Measurements from ENCODE around the gene JADE2.

DNA sequence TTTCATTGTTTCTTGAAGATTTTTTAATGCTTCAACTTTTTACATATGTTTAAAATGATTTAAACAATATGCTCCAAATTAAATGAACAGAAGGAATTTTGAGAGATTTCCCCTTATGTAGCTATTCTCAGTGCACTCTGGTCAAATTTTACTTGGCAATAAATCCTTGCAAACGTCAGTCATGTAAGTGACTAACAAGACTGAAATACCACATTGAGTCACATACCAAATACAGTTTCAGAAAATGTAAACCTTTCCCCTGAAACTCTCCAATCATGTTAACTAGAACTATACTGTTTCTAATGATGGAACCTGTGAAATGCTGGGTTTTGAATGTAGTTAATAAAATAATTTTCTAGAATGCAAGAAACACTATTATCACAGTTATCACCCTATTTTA lies 77.6 kb downstream of the JADE2 start:
- TF ChIP-seq, protein P1, sequence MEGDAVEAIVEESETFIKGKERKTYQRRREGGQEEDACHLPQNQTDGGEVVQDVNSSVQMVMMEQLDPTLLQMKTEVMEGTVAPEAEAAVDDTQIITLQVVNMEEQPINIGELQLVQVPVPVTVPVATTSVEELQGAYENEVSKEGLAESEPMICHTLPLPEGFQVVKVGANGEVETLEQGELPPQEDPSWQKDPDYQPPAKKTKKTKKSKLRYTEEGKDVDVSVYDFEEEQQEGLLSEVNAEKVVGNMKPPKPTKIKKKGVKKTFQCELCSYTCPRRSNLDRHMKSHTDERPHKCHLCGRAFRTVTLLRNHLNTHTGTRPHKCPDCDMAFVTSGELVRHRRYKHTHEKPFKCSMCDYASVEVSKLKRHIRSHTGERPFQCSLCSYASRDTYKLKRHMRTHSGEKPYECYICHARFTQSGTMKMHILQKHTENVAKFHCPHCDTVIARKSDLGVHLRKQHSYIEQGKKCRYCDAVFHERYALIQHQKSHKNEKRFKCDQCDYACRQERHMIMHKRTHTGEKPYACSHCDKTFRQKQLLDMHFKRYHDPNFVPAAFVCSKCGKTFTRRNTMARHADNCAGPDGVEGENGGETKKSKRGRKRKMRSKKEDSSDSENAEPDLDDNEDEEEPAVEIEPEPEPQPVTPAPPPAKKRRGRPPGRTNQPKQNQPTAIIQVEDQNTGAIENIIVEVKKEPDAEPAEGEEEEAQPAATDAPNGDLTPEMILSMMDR (IDR thresholded peaks at IDR 0.05), result no peak
- no peak for TF ChIP-seq POLR2A (IDR thresholded peaks at IDR 0.05)
